CD4-positive, alpha-beta T cell treated with Interleukin-2 at 100 ng/mL for 4 hours (primary cell): ENCODE results near the gene ERP27.
A peak's percentile ranks its signal among the peaks of the same experiment; 100 is the strongest.

ENCODE experiments used
- DNase-seq: peaks from one replicate; pipeline ENCODE4 v3.0.0-alpha.2; 2020; ENCODE audit warnings: low spot score

The ERP27 gene

DNA sequence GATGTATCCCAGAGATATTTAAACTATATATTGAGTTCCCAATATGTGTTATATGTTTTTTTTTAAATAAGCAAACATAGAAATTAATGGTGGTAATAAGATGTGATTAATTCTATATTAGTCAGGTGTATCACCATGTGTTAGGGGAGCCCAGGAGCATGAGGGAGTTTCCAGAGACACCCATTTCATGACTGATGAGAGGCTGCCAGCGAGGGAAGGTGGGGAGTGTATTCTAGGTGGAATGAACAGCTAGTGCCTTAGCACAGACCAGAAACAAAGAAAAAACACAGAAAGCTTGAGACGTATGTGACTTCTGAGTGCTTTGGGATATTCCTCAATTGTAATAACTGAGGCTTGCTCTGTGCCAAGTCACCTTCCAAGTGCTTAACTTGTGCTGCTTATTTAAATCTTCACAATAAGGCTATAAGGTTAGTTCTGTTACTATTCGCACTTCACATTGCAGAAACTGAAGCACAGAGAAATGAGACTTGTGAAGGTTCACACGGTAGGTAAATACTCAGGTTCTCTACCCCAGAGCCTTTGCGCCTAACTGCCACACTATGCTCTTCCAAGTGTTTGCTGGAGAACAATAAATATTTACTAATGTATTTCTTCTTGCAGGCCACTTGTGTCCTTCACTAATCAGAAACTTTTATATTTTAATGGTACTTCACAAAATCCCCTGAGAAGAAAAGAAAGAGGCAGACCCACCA, 34.8 kb downstream of the ERP27 start:
- no peak for DNase-seq

DNA sequence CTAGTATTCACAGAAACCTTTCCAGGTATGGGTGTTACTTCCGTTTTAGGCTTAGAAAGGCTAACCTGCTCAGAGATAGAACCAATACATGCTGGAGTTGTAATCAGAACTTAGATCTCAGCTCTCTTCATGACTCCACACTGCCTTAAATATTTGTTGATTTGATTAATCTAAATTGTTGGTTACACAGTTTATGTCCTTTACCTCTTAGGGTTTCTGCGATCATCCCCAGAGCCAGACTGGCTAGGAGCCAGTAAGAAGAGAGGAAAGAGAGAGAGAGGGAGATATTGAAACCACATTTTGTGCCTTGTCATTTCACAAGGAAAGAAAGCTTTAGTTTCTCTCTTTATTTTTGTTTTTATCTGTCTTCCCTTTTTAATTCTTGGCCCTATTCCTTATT, 35.9 kb downstream of the ERP27 start:
- DNase-seq = no peak

- no peak for DNase-seq
Measured at GRCh38 chr12:14901228-14901562, 37.1 kb downstream of the ERP27 start.

GRCh38 chr12:14900521-14901227, 37.7 kb downstream of the ERP27 start:
- DNase-seq = no peak

- DNase-seq = no peak
Measured at GRCh38 chr12:14896521-14897169, 41.7 kb downstream of the ERP27 start.

GRCh38 chr12:14893506-14894250, 44.7 kb downstream of the ERP27 start:
- DNase-seq = no peak

GRCh38 chr12:14892726-14893505, 45.4 kb downstream of the ERP27 start:
- DNase-seq = no peak

- DNase-seq = no peak
Measured at GRCh38 chr12:14890701-14891100, 47.6 kb downstream of the ERP27 start.

DNA sequence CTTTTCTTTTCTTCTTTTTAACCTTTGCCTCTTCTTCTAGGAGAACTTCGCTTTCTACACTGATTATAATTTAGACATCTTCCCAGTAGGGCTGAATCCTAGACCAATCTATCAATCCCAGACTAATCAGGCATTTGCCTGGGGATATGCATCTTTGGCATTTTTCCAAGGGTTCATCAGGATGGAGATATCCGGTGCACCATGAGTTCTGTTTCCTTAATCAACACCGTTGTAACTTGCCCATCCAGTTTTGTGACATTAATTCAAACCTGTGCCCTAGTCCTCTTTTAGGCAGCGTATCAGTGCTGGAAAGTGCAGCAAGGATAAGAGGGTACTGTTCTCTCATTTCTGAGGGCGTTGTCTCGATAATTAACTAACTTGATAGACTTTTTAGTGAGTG, 52.1 kb downstream of the ERP27 start:
- DNase-seq = no peak

DNA sequence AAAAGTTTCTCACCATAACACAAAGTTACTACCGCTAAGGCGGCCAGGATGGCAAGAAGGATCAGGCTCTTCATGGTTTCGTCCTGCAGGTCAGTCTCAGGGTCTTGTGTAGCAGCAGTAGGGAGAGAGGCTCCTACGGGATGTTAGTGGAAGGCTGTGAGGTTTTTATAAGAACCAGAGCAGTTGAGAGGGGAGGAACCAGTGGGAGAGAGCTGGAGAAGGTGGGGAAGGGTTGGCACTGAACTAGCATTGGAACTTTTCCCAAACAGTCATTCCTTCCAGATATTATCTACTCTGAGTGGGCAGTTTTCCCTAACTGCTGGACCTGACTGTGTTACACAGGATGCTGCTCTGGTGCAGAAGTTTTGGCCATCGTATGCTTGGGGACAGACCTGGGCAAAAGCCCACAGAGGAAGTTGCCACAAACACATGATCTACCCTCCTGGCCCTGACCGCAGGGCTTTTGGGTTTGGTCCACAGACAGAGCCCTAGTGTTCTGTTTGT, 52.6 kb downstream of the ERP27 start, which contains the start of gene MGP:
TSS of gene MGP (minus strand) at position 137 of the 504 bp plus-strand sequence. CDS start at position 74, 63 bp downstream.
- DNase-seq = no peak

DNA sequence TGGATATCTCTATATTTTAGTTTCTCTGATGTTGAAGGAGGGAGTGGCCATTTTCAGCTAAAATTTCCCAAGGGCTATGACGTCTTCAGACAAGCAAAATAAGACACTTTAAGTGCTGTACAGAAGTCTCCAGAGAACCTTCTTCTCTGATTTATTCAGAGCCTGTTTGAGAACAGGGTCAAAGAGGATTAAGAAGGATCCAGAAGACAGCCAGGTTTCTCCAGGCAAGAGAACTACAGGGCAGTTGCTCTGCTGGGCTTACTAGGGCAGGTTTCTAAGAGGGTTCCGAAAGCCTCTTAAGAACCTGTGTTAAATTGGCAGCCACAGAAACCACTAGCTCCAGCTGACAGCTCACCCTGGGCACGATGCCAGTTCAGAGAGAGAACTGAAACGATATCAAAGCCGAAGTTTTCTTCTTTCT, 53.9 kb downstream of the ERP27 start:
- peak; percentile 84 for DNase-seq

GRCh38 chr12:14883686-14884085, 54.7 kb downstream of the ERP27 start:
- no peak for DNase-seq

GRCh38 chr12:14880890-14881453, 57.4 kb downstream of the ERP27 start:
- no peak for DNase-seq

DNA sequence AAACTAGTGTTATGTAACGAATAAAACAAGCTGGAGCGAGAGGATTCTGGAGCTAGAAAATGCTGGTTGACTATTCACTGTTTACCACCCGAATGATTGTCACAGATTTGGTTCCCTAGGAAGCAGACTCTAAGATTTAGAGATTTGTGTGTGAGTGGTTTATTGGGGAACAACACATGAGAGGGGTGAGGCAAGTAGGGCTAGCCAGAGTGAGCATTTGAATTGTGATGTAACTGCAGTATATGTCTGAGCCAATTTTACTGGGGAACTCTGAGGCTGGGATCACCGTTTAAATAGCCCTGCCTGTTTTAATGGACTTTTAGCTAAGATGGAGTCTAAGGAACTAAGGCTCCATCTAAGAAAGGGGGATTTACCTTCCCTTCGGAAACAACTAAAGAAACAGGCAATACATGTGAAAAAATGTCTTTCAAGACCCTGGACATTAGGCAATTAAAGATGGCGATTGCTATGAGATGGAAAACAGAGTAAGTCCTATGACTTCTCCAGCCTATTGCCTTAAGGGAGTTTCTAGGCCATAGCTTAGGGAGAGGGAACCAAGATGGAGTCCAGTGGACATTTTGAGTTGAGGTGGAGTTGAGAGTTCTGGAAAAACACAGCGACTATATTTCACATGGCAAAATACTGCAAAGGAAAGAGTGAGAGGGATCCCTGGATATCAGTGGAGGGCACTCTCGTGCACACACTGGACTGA, 59.0 kb downstream of the ERP27 start:
- DNase-seq = no peak

- DNase-seq = no peak
Measured at GRCh38 chr12:14878488-14878887, 59.8 kb downstream of the ERP27 start.

- no peak for DNase-seq
Measured at GRCh38 chr12:14876833-14877232, 61.5 kb downstream of the ERP27 start.

- no peak for DNase-seq
Measured at GRCh38 chr12:14874882-14875281, 63.5 kb downstream of the ERP27 start.

DNA sequence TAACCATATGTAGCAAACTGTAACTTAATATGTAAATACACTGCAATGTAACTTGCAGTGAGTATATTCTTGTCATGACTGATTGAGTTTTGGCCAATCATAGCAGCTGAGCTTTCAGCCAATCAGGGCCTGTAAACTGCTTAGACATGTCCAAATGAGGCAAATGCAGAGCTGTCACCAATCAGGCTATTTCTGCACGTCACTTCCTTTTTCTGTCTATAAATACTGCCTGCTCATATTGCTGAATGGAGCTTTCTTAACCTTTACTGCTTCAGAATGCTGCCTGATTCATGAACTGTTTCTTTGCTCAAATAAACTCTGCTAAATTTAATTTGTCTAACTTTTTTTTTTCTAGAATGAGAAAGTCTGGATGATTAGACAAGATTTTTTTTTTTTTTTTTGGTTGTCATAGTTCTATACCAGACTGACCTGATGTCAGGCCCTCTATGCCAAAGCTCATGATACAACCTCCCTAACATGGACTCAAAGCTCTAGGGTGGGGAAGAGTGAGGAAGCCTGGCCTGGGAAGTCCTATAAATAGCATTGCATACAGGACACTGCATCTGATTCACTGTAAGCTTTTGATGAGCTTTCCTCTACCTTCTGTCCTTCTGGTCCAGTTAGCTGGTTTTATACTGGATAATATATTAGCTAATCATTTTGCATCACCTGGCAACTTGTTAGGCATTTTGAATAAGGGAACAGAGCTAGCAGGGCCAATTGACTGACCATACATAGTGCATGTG, 64.7 kb downstream of the ERP27 start:
- no peak for DNase-seq

DNA sequence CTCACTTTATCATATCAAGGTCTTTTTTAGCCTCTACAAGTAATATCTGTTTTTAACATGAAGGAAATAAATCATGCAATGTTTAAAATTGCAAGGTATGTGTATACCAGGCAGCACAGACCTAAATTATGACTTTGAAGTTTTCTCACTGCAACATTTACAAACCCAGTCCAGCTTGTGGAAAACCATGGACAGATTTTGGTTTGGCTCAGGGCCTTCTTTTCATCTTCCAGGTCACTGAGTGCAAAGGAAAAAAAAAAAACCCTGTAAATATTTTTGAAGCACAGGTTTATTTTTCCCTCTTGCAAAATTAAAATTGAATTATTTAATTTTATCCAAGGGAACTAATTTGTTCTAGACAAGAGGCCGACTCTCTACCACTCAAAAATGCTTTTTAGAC, 66.5 kb downstream of the ERP27 start:
- no peak for DNase-seq

GRCh38 chr12:14871247-14871646, 67.1 kb downstream of the ERP27 start:
- no peak for DNase-seq
